C4-2B (cell line): Measurements from ENCODE around the gene KRT84.
"Not testable (repeated sequence)": the region's sequence is repeated elsewhere in the genome, so short reads cannot be mapped to it uniquely, and the experiment has no call there.

Experiments
- H3K27ac ChIP-seq: fragments of 450-650 bp; 2 replicates; pipeline ENCODE4 v1.5.1; 2017
- ZFX ChIP-seq: fragments of 450-650 bp; IDR thresholded peaks from 2 replicates; pipeline ENCODE4 v1.6.1; 2017
- TF ChIP-seq, protein P1 (sequence below): fragments of 450-650 bp; conservative IDR thresholded peaks from 2 replicates; pipeline ENCODE4 v1.5.1; 2017; ENCODE audit warnings: mild to moderate bottlenecking

Gene KRT84

DNA sequence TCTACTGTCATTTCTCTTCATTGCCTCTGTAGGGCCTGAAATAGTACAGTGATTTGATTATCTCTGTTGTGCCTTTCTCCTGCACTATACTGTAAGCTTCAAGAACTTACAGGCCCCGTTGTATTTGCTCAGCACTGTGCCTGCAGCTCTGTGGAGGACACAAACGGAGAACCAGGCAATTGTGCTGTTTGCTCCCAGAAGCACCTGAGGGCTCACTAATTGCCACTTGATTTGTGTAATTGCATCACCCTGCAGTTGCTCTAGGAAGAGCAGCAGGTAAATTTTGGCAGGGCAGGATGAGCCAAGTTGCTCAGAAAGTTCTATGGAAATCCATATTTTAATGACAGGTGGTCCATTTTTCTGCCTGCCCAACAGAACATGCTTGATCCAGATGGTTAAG, 32.3 kb upstream of the KRT84 start:
- TF ChIP-seq, protein P1, sequence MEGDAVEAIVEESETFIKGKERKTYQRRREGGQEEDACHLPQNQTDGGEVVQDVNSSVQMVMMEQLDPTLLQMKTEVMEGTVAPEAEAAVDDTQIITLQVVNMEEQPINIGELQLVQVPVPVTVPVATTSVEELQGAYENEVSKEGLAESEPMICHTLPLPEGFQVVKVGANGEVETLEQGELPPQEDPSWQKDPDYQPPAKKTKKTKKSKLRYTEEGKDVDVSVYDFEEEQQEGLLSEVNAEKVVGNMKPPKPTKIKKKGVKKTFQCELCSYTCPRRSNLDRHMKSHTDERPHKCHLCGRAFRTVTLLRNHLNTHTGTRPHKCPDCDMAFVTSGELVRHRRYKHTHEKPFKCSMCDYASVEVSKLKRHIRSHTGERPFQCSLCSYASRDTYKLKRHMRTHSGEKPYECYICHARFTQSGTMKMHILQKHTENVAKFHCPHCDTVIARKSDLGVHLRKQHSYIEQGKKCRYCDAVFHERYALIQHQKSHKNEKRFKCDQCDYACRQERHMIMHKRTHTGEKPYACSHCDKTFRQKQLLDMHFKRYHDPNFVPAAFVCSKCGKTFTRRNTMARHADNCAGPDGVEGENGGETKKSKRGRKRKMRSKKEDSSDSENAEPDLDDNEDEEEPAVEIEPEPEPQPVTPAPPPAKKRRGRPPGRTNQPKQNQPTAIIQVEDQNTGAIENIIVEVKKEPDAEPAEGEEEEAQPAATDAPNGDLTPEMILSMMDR: no peak
- TF ChIP-seq ZFX: no peak
- H3K27ac ChIP-seq: no peak overlapping the region

DNA sequence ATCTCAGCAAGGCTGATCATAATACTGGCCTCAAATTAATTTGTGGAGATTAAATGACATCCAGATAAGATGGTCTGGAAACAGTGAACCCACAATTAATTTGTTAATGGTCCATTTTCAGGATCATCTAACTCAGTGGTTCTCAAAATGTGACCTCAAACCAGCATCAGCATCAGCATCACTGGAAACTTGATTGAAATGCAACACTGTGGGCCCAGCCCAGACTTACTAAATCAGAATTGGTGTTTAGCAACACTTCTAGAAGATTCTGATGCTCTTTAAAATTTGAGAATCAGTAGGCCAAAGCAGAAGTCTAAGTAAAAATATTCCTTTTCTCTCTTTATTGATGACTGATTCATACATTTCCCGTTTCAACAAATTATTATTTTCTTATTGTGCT, 31.3 kb upstream of the KRT84 start:
- H3K27ac ChIP-seq: no peak overlapping the region
- TF ChIP-seq ZFX: no peak

DNA sequence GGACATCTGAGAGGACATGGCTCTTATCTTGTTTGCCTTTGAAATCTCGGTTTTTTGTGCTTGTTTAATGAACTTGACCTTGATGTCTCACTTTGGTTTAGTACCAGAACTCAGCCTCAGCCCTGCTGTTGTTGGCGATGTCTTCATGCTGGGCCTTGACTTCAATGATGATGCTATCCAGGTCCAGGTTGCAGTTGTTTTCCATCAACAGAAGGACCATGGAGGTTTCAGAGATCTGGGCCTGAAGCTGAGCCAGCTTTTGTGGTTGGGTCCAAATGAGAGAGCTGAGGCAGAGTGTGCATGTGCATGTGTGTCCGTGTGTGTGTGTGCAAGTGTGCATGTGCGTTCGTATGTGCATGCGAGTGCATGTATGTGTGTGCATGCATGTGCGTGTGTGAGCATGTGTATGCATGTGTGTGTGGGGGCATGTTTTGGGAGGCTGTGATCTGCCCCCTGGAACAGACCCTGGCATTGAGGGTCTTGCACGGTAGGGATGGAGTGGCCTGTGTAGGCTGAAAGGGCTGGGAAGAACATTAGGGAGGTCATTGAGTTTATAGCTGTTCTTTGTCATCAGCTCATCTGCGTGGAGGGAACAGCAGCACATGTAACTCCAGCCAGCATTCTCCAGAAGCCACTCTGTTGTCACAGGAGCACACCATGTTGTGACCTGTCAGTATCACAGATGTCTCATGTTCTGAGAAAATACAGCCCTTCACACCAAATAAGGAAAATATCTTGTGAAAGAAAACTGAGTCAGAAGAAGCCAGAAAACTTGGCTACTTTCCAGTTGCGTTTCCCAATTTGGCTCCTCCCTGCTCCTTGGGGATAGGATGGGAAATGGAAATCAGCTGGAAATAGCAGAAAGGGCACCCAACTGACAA, 30.7 kb upstream of the KRT84 start:
- H3K27ac ChIP-seq: no peak overlapping the region
- TF ChIP-seq ZFX: no peak
- TF ChIP-seq, protein P1: no peak

DNA sequence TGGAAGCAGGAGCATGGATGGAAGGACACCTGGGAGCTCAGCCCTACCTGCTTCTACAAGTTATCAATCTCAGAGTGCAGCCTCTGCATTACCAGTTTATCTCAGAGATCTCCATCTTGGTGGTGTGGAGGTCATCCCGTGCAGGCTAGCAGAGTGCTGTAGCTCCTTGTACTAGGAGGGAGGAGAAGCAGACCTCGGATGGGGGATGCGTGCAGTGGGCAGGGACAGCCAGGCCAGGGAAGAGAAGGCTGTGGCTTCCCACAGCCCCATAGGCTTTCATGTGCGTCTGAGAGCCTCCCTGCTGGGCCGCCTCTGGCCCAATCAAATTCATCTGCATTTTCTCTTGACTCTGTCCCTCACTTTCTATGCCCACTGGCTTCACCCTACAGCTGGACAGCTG, 29.5 kb upstream of the KRT84 start:
- no peak overlapping the region for H3K27ac ChIP-seq
- no peak for TF ChIP-seq ZFX
- TF ChIP-seq, protein P1: no peak

DNA sequence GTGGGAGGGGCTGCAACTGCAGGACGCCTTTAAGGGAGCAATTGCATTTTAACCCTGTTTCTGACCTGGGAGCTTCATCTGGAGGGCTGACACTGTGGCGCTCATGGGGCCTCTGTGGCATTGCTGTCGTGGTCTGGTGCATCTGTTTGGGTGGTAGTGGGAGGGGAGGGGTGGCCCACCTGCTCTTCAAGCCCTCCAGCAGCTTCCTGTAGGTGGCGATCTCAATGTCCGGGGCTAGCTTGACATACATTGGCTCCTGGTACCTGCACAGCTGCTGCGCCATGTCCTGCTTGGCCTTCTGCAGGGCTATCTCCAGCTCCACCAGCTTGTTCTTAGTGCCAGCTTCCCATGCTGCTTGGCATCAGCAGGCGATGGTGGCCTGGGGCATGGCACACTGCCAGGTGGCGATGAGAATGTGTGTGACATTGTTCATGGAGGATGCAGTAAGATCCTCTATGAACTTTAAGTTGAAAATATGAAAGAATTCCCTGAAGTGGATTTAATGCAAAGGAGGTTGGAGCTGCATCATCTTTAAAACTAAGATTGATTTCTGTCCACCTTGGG, 28.4 kb upstream of the KRT84 start:
- TF ChIP-seq, protein P1: no peak
- H3K27ac ChIP-seq: no peak overlapping the region

DNA sequence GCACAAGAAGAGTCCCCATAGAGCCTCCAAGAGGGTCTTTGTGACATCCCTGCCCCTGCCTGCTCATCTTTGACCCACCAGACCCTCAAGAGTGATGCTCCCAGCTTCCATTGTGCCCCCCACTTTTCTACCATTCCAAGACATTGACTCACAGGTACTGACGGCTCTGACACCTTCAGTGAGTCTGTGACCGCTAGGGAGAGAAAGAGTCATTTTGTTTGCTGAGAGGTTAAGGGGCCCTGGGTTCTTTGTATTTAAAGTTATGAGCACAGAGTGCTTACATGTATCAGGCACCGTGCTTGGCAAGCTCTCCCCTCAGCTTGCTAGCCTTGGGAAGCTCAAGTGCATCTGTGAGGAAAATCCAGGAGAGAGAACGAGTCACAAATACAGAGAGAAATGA, 27.8 kb upstream of the KRT84 start:
- no peak overlapping the region for H3K27ac ChIP-seq
- TF ChIP-seq, protein P1: no peak
- no peak for TF ChIP-seq ZFX

DNA sequence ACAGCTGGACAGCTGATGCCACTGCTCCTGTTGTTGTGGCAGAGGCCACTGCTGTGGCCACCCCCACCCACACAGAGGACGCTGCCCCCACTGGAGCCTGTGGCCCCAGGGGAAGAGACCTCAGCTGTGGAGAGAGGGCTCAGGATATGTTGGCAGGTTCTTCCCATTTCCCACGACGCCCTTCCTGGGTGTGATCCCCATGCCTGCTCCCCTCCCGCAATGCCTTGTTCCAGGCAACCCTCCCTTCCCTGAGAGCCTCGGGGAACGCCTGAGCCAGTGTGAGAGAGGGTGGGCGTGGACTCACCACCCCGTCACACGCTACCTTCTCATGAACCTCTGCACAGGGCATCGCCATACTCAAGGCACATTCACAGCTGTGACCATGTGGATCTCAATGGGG, 26.4 kb upstream of the KRT84 start:
- TF ChIP-seq ZFX: no peak
- TF ChIP-seq, protein P1: no peak
- no peak overlapping the region for H3K27ac ChIP-seq

DNA sequence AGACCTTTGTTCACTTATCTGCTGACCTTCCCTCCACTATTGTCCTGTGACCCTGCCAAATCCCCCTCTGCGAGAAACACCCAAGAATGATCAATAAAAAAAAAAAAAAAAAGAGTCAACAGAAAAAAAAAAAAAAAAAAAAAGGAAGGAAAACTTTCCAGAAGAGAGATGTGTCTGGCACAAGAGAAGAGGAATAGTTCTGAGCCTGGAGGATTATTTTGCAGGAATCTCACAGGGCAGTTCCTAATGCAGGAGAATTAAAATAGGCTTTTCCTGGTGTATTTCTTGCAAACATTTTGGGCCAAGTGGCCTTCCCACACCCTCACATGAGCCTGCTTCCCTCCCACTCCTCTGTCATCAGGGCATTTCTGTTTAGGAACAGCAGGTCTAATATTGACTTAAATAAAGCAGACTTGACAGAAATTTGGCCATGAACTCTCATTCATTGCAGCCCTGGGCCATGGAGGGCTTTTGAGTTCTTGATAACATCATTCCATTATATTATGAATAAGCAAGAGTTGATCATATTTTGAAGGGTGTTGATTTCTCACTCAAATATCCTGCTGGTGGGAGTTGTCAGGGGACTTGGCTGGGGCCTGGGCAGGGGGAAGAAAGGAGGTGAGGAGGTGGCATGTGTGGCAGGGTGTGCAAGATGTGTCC, 25.3 kb upstream of the KRT84 start:
- H3K27ac ChIP-seq: not testable (repeated sequence)
